Calu3 (cell line): ENCODE results near the gene TOR3A. TPM values are rescaled to one million over a fixed set of nuclear protein-coding genes. Genes with fewer than 3 reads are reported as not detected.

ENCODE experiments used
- BruUV-seq: library from RNA; stranded (reverse); fragments of 400-500 nt; replicated peaks from 2 replicates; lab custom pipeline; 2021; lab: Mats Ljungman, UMichigan
- CTCF ChIA-PET: fragments of 300-600 bp; sonication (Branson Sonifier 250); formaldehyde crosslinking; loops from one replicate; lab custom pipeline; 2022; ENCODE audit warnings: antibody characterized with exemption; lab: Charles Lee
- DNase-seq: peaks from one replicate; pipeline ENCODE4 v3.0.0; 2022
- H3K27ac Mint-ChIP-seq: one replicate; pipeline ENCODE4 v1.8.0; 2022; ENCODE audit warnings: mixed read lengths; ENCODE audit not compliant: unreplicated experiment
- H3K27me3 Mint-ChIP-seq: one replicate; pipeline ENCODE4 v1.8.0; 2022; ENCODE audit warnings: mixed read lengths; ENCODE audit not compliant: unreplicated experiment
- H3K36me3 Mint-ChIP-seq: one replicate; pipeline ENCODE4 v1.8.0; 2022; ENCODE audit warnings: mild to moderate bottlenecking, moderate library complexity, mixed read lengths; ENCODE audit not compliant: insufficient read depth, unreplicated experiment
- H3K4me1 Mint-ChIP-seq: one replicate; pipeline ENCODE4 v1.8.0; 2022; ENCODE audit warnings: mild to moderate bottlenecking, low read depth, mixed read lengths; ENCODE audit not compliant: unreplicated experiment
- H3K4me3 Mint-ChIP-seq: one replicate; pipeline ENCODE4 v1.8.0; 2022; ENCODE audit warnings: mild to moderate bottlenecking, low read depth, moderate library complexity, mixed read lengths; ENCODE audit not compliant: unreplicated experiment
- H3K9me3 Mint-ChIP-seq: one replicate; pipeline ENCODE4 v1.8.0; 2022; ENCODE audit warnings: low read depth, mixed read lengths; ENCODE audit not compliant: unreplicated experiment
- intact Hi-C: fragments of 100-400 bp; cut with micrococcal nuclease; formaldehyde crosslinking; loops from one replicate; pipeline ENCODE4 v1.10.0; 2022; ENCODE audit not compliant: unreplicated experiment
- total RNA-seq: library from RNA; stranded (reverse); gene quantifications from 2 replicates; pipeline ENCODE4 v1.2.3, GENCODE V29; 2022
- TF ChIP-seq, protein P1 (sequence below): fragments of 200-600 bp; IDR thresholded peaks from one replicate; pipeline ENCODE4 v1.8.0; 2022; ENCODE audit warnings: antibody characterized with exemption; ENCODE audit not compliant: unreplicated experiment

The TOR3A gene
- total RNA-seq, 1 experiment from 2014 or later, result 38.8 TPM

DNA sequence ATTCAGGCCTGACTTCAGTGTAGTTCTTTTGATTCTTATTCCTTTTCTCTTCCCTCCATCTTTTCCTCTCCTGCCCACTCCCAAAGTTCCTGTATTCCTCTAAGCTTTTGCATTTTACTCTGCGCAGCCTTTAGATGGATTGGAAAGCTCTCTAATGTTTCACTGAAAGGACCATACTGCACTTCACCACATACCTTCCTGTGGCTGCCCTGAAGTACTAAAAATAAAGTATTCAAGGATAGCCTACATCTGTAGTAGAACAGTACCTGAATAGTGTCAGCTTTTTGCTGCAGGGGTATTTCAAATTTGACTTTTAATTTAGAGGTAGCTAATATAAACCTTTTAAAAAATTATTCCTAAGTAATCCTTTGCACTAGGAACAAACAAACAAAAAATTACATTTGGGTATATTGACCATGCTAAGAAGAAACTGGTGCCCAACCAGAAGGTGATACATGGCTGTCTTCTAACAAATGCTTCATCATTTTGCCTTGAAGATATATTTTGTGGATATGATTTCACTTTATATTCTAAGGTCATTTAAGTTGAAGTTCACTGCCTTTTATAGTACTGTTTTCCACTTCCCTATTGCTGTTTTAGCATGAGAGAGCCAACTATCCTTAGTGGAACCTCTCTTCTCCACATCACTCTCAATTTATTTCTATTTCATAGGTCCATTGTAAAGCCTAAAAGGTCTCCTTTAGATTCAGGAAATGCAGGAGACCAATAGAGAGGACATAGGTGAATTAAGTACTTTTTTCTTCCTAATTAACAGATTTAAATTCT is 33.3 kb upstream of the TOR3A start:
- BruUV-seq, result no TSS peak
- CTCF ChIA-PET, result no interaction called here
- intact Hi-C loops, result no loop called here

DNA sequence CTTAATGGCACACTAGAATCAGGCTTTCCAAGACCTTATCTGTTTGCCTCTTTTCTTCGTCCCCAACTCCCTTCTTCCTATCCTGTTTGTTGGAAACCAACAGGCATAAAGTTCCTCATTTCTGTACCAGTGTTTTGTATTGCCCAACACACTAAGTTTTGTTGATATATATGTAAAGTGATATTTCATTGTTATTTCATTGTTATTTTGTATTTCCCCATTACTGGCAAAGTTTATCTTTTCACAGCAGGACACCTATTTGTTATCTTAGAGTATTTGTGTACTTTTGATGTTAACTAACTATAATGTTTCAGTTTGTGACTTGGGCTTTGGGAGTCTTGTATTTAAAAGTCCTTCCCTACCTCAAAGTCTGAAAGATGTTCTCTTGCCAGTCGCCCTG is 29.1 kb upstream of the TOR3A start:
- DNase-seq, result no peak
- TF ChIP-seq, protein P1, sequence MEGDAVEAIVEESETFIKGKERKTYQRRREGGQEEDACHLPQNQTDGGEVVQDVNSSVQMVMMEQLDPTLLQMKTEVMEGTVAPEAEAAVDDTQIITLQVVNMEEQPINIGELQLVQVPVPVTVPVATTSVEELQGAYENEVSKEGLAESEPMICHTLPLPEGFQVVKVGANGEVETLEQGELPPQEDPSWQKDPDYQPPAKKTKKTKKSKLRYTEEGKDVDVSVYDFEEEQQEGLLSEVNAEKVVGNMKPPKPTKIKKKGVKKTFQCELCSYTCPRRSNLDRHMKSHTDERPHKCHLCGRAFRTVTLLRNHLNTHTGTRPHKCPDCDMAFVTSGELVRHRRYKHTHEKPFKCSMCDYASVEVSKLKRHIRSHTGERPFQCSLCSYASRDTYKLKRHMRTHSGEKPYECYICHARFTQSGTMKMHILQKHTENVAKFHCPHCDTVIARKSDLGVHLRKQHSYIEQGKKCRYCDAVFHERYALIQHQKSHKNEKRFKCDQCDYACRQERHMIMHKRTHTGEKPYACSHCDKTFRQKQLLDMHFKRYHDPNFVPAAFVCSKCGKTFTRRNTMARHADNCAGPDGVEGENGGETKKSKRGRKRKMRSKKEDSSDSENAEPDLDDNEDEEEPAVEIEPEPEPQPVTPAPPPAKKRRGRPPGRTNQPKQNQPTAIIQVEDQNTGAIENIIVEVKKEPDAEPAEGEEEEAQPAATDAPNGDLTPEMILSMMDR, result no peak
- no peaks in the 10 kb centered on the region for H3K4me1 Mint-ChIP-seq
- H3K9me3 Mint-ChIP-seq, result peaks cover 2% of the 10 kb centered on the region
- H3K36me3 Mint-ChIP-seq, result no peaks in the 10 kb centered on the region
- no peak overlapping the region for H3K4me3 Mint-ChIP-seq
- no peaks in the 10 kb centered on the region for H3K27me3 Mint-ChIP-seq
- no peak overlapping the region for H3K27ac Mint-ChIP-seq
- CTCF ChIA-PET, result no interaction called here
- BruUV-seq, result no TSS peak
- intact Hi-C loops, result no loop called here

More for the DNA sequence above, 33.3 kb upstream of the TOR3A start:
- Mint-ChIP-seq H3K4me3 (no peak overlapping the region), H3K27me3 (no peaks in the 10 kb centered on the region), H3K36me3 (no peaks in the 10 kb centered on the region), H3K9me3 (no peaks in the 10 kb centered on the region), H3K4me1 (peaks cover 9% of the 10 kb centered on the region), H3K27ac (no peak overlapping the region)
- TF ChIP-seq, protein P1, result no peak
- no peak for DNase-seq

DNA sequence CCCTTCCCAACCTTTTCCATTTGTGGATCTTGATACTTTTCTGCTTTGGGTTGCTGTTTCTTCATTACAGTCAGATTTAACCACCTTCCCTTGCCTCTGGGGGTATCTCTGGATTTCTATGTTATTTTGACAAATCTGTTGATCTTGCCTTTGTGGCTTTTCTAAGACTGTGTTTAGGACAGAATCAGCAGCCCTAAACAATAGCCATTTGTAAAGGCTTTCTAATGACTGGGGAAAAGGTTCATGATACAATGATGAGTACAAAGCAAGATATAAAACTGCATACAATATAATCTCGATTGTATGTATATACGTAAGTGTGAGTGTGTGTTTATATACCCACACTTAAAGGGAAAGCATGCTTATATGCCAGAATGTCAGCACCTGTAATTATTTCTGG is 28.4 kb upstream of the TOR3A start:
- no peaks in the 10 kb centered on the region for H3K27me3 Mint-ChIP-seq
- DNase-seq, result no peak
- H3K36me3 Mint-ChIP-seq, result no peaks in the 10 kb centered on the region
- TF ChIP-seq, protein P1, result no peak
- intact Hi-C loops, result no loop called here
- H3K4me1 Mint-ChIP-seq, result peaks cover 4% of the 10 kb centered on the region
- BruUV-seq, result no TSS peak
- H3K4me3 Mint-ChIP-seq, result no peak overlapping the region
- H3K27ac Mint-ChIP-seq, result no peak overlapping the region
- CTCF ChIA-PET, result no interaction called here
- peaks cover 2% of the 10 kb centered on the region for H3K9me3 Mint-ChIP-seq

DNA sequence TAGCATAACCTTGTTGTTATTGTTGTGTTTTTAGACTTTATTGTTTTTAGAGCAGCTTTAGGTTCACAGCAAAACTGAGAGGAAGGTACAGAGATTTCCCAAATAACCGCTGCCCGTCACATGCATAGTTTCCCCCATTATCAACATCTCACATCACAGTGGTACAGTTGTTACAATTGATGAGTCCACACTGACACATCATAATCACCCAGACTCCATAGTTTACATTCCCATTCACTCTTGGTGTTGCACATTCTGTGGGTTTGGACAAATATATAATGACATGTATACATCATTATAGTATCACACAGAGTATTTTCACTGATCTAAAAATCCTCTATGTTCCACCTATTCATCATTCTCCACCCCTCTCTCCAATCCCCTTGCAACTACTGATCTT is 25.9 kb upstream of the TOR3A start:
- Mint-ChIP-seq H3K4me1 (peaks cover 8% of the 10 kb centered on the region), H3K9me3 (peaks cover 2% of the 10 kb centered on the region), H3K27ac (no peak overlapping the region), H3K4me3 (no peak overlapping the region), H3K27me3 (no peaks in the 10 kb centered on the region), H3K36me3 (no peaks in the 10 kb centered on the region)
- intact Hi-C loops, result no loop called here
- no peak for DNase-seq
- CTCF ChIA-PET, result no interaction called here
- TF ChIP-seq, protein P1, result no peak
- BruUV-seq, result no TSS peak
